Middle frontal gyrus (tissue), 1 donor: ENCODE data around the gene MINK1.
A peak's percentile ranks its signal among the peaks of the same experiment; 100 is the strongest.
"Not testable (repeated sequence)": the region's sequence is repeated elsewhere in the genome, so short reads cannot be mapped to it uniquely, and the experiment has no call there.

Source experiments
- DNase-seq: peaks from one replicate; pipeline ENCODE4 v3.0.0-alpha.2; 2015; ENCODE audit warnings: low spot score; ENCODE audit errors: extremely low spot score

Gene MINK1

DNA sequence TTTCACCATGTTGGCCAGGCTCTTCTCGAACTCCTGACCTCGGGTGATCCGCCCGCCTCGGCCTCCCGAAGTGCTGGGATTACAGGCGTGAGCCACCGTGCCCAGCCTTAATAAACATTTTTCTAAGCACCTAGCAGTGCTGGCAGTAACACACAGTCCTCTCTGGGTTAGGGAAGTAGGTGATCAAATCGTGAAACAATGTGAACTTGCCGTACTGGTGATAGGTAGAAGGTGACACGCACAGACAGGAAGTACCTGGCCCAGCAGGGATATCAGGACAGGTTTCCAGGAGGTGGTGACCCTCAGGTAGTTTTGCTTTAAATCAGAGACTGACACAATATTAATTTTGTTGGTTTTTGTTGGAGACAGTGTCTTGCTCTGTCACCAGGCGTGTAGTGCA, 21.7 kb upstream of the MINK1 start:
- DNase-seq = no peak

GRCh38 chr17:4812690-4813089, 20.4 kb upstream of the MINK1 start:
- DNase-seq = no peak

GRCh38 chr17:4815043-4815675, 18.0 kb upstream of the MINK1 start:
- DNase-seq = no peak

DNA sequence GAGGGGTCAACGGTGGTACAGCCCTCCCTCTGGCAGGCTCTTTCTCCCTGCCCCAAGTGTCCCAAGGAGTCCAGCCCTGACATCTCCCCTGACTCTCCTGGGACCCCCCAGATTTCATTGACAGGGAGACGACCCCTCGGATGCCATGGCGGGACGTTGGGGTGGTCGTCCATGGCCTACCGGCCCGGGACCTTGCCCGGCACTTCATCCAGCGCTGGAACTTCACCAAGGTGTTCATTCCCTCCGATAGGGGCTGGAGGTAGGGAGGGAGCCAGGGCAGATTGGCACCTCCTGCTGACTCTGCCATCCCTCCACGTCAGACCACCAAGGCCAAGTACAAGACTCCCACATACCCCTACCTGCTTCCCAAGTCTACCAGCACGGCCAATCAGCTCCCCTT, 16.3 kb upstream of the MINK1 start:
- DNase-seq = no peak

DNA sequence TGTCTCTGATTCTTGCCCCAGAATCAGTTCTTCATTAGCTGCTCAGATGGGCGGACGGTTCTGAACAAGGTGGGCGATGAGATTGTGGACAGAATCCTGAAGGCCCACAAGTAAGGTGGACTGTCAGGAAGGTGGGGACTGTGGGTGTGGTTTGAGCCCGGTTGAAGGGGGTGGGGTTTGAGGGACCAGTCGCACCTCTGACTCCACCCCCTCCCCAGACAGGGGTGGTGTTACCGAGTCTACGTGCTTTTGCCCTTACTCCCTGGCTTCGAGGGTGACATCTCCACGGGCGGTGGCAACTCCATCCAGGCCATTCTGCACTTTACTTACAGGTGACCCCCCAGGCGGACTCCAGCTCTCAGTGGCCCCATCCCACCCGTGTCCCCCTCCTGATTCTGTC, 14.9 kb upstream of the MINK1 start:
- DNase-seq = no peak

DNA sequence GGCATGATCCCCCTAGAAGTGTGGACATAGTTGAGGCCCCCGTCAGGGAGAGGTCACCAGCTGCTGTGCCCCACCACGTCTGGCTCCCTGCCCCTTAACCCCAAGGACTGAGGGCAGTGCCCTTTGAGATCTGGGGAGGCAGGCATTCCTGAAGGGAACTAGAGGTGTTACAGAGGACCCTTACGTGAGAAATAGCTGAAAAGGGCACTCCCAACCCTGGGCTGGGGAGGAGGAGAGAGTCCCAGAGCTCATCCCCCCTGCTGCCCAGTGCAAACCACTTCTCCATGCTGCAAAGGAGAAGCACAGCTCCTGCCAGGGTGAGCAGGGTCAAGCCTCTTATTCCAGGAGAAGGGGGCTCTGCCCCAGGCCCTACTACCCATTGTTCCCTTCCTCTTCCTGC, 10.3 kb upstream of the MINK1 start:
- no peak for DNase-seq

DNA sequence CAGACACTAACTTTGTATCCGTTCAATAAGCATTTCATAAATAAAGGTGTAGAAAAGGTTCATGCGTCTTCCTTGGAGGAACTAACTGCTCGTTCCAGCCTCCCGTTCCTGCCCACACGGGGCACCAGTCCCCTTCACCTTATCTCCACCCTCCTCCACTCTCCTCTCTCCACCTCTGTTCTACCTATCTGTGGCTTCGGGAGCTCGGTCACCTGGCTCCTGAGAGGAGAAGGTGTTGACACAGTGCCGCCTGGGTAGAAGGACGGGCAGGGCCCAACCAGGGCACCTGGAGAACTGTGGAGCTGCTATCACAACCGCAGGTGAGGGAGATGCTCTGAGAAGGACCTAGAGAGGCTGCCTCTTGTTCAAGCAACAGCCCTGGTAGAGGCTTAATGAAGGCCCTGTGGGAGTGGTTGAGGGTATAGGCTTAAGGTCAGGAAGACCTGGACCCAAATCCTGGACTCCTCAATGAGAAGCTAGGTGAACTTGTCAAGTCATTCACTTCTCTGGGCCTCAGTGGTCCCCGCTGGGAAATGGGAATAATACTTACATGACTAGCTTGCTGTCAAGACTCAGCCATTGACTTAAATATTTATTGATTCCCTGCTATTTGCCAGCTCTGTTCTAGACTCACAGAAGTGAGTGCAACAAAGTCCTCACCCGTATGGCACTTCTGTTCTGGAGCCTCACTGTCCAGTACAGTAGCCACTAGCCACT, 9.6 kb upstream of the MINK1 start:
- DNase-seq = no peak

- DNase-seq = no peak
Measured at GRCh38 chr17:4827399-4827798, 5.7 kb upstream of the MINK1 start.

- DNase-seq = not testable (repeated sequence)
Measured at GRCh38 chr17:4832829-4833177, 337 bp upstream of the MINK1 start.

GRCh38 chr17:4833941-4834680, 971 bp downstream of the MINK1 start:
- no peak for DNase-seq

GRCh38 chr17:4834681-4835020, 1.5 kb downstream of the MINK1 start:
- DNase-seq = no peak

- no peak for DNase-seq
Measured at GRCh38 chr17:4836221-4836620, 3.1 kb downstream of the MINK1 start.

DNA sequence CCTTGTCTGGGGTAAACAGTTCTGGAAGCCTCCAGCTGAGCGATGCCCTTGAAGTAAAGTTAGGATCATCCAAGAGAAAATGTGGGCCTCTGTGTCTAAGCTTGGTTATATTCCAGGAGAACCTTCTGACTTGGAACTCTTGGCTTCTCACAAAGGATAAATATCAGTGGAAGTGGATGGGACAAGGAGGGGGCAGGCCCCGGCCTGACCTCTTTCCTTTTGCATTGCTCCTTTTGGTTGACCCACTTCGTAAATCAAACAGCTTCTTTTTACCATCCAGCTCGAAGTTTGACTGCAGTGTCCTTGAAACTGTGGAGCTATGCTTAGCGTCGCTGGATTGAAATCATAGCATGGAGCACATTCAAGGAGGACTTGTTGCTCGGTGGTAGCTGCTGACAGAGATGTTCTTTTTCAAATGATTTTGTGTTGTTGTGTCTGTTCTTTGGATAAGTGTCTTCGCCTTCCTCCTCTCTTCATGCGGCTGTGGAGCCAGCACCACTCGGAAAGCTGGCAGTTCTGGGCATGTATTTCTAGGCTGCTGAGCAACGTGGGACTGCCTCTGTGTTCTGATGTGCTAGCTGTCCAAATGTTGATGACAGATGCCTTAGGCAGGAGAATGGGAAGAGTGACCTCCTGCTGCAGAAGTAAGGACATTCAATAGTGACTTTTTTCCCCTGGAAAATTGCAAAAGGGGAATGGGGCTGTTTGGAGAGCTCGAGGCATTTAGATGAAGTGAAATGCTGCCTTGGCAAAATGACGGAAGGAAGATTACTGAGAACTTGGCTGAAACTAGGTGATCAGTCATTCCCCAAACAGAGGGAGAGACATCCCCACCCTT, 4.5 kb downstream of the MINK1 start:
- peak; percentile 42 for DNase-seq

GRCh38 chr17:4838309-4838785, 5.2 kb downstream of the MINK1 start:
- DNase-seq = no peak

DNA sequence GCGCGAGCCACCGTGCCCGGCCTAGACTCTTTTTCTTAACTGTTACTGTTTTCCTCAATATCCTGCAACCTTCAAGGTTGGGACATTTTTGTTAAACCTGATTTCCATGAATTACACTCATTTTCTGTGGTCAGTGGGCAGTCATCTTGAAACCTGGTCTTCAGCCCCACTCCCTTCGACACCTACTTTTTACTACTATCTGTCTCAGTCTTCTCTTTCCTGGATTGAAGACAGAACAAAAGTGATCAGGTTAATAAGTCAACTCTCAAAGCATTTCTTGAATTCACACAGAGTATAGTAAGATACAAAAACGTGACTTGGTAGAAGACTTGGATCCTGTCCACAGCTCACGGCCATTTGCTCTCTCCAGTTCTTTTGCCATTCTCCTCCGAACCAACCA, 6.1 kb downstream of the MINK1 start:
- no peak for DNase-seq

GRCh38 chr17:4839965-4840892, 7.1 kb downstream of the MINK1 start:
- DNase-seq = no peak

DNA sequence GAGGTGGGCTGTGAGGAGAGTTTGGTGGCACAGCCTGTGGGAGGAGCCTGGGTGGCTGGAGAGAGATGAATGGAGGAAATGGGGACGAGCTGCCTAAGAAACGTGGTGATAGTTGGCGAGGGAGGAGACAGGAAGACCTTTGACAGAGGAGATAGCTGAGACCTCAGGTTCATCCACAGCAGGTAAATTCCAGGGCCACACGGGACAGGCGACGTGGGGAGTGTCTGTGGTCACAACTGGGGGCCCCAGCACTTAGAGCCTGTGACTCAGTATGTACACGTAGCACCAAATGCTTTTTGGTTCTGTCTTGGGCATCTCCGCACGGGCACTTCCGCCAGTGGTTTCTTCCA, 7.7 kb downstream of the MINK1 start:
- no peak for DNase-seq

DNA sequence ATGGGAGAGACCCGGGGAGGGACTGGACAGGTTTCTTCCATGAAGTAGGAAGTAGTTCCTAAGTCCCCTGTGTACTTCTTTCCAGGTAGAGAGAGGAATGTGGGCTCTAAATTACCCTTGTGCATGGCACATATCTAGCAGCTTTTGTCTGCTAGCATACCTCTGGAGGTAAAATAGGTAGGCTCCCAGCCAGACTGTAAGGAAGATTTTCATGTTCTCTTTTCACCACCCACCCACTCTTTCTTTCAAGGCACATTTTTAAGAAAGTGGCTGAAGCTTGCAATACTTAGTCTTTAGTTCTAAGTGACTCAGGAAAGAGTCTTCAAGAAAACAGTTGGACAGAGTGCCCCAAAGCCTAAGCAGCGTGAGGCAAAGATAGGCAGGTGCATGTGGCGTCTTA, 9.2 kb downstream of the MINK1 start:
- no peak for DNase-seq

DNA sequence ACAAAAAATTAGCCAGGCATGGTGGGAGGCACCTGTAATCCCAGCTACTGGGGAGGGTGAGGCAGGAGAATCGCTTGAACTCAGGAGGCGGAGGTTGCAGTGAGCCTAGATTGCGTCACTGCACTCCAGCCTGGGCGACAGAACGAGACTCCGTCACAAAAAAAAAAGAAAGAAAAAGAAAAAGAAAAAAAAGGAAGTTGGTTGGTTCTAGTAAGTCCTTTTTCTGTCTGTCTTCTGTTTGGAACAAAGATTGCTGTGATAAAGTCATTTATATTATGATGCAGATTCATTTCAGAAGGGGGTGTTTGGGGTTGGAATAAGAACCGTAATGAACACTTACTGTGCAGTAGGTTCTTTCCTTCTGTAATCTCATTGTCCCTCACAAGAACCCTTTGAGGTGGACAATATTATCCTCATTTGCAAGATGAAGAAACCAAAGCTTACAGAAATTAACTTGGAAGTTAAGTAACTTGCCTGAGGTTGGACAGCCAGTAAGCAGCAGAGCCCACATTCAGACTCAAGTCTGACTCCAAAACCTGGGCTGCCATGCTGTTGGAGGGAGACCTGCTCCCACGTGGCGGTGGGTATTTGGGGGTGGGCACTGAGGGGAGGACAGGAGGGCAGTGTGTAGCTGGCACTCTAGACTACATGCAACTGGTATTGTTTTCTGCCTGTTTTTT, 10.3 kb downstream of the MINK1 start:
- DNase-seq = no peak

DNA sequence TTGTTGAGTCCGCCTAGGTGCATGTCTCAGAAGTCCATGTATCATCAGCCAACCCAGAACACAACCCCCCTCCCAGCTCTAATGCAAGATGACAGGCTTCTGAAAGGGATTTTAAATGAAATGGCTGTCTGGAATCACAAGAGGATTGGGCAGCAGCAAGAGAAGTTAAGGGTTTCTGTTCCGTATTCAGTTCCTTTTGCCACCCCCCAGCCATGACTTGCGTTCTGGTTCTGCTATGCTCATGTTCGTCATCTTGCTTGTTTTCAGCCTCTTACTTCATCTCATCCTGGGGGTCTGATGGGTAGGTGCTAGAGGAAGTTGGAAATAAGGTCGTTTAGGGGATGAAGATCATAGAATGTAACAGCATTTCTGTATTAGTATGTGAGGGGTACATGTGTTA, 12.0 kb downstream of the MINK1 start:
- DNase-seq = no peak
